Bronchial epithelial cell (primary cell): ENCODE measurements around the gene EIF5A. TPM values are rescaled to one million over a fixed set of nuclear protein-coding genes. Genes with fewer than 3 reads are reported as not detected.

Experiments used
- DNase-seq: peaks from one replicate; pipeline ENCODE4 v3.0.0-alpha.2; 2010; ENCODE audit warnings: low read depth
- FAIRE-seq: peaks from 2 replicates; lab custom pipeline; 2011; peaks lifted over from hg19 to GRCh38; lab: Jason Lieb, UNC
- H3K27me3 ChIP-seq: 2 replicates; pipeline ENCODE4 v1.5.1; 2011; ENCODE audit warnings: low read length; ENCODE audit not compliant: control insufficient read depth, insufficient read depth
- H3K36me3 ChIP-seq: 2 replicates; pipeline ENCODE4 v1.5.1; 2011; ENCODE audit warnings: low read length; ENCODE audit not compliant: control insufficient read depth, insufficient read depth
- H3K4me3 ChIP-seq: 2 replicates; pipeline ENCODE4 v1.5.1; 2011; ENCODE audit warnings: mild to moderate bottlenecking, low read depth, low read length, control low read depth
- CTCF ChIP-seq: IDR thresholded peaks from 2 replicates; pipeline ENCODE4 v1.5.1; 2011; ENCODE audit warnings: mild to moderate bottlenecking, moderate library complexity, low read length, control low read depth, inconsistent platforms; ENCODE audit not compliant: insufficient read depth, severe bottlenecking
- total RNA-seq: library from RNA; depleted of rRNA; stranded (reverse); fragments of >200 nt; gene quantifications from 2 replicates; pipeline ENCODE4 v1.2.1, GENCODE V29; 2014

EIF5A gene
- total RNA-seq, 1 donor from 2014 or later, result 653 TPM

DNA sequence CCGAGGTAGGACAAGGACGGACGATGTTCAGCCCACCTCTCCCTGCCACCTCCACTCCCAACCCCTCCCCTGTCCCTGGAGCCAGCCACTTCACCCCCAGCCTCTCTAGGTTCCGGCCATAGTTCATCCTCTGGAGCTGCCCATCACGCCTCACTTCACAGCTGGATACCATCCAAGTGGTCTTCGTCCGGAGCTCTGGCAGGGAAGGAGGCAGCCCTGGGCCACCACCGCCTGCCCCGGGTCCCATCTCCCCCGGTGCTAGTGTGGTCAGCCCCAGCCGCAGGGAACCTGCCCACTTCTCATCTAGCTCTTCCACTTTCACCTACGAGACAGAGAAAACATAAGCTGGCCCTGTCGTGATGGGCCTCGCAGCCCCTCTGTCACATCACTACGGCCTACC, 14.0 kb downstream of the EIF5A start:
- Histone ChIP-seq H3K4me3 (no peak overlapping the region), H3K27me3 (no peaks in the 10 kb centered on the region), H3K36me3 (peaks cover 46% of the 10 kb centered on the region)
- DNase-seq, result no peak
- no peak for TF ChIP-seq CTCF
- no peak for FAIRE-seq

DNA sequence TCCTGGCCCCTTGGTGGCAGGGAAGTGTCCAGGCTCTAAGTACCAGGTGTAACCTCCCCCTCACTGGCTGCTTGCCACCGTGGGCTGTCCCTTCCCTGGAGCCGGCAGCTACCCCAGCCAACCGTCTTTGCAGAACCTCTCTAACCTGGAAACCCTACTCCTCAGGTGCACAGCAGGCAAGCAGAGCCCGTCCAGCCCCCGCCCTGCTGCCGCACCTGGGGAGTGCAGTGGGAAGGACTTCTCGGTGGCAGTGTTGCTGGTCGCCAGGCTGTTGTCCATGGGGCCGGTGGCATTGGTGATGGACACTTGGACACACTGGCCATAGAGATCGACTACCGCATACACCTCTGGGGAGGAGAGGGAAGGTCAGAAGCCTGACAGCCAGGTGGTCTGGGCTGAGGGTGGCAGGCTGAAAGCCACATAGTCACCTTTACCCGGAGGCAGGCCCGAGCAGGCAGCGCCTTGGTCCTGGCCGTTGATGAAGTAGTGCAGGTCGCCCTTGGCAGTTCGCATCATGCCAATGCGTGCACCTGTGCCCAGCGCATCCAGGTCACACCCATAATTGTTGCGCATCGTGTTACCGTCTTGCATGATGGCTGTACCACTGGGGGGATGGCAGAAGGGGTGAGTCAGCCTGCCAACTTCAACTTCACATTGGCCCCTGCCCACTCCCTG, 15.2 kb downstream of the EIF5A start:
- peak; percentile 55 for FAIRE-seq
- TF ChIP-seq CTCF, result no peak
- peaks cover 48% of the 10 kb centered on the region for H3K36me3 ChIP-seq

GRCh38 chr17:7323731-7324437, 16.5 kb downstream of the EIF5A start:
- no peak for FAIRE-seq
- Histone ChIP-seq H3K27me3 (no peaks in the 10 kb centered on the region), H3K4me3 (no peak overlapping the region), H3K36me3 (peaks cover 44% of the 10 kb centered on the region)
- peak; percentile 97 for TF ChIP-seq CTCF
- DNase-seq, result peak; percentile 30

More for the DNA sequence above, 15.2 kb downstream of the EIF5A start:
- Histone ChIP-seq H3K27me3 (no peaks in the 10 kb centered on the region), H3K4me3 (no peak overlapping the region)
- DNase-seq, result no peak

DNA sequence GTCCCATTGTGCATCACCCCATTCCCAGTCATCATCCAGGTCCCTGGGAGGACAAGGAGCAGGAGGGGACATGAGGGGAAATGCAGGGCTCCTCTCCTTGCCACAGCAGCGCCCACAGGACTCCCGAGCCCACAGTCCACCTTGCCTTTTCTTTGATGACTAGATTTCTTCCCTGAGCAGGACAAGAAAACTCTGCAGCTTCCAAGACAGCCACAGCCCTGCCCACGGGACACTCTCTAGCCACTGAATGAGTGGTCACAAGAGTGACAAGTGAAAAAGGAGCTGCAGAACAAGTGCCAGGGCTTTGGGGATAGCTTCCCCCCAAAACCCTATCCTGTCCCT, 17.0 kb downstream of the EIF5A start:
- H3K36me3 ChIP-seq, result peaks cover 44% of the 10 kb centered on the region
- H3K4me3 ChIP-seq, result no peak overlapping the region
- no peaks in the 10 kb centered on the region for H3K27me3 ChIP-seq
- no peak for DNase-seq
- TF ChIP-seq CTCF, result no peak
- no peak for FAIRE-seq

DNA sequence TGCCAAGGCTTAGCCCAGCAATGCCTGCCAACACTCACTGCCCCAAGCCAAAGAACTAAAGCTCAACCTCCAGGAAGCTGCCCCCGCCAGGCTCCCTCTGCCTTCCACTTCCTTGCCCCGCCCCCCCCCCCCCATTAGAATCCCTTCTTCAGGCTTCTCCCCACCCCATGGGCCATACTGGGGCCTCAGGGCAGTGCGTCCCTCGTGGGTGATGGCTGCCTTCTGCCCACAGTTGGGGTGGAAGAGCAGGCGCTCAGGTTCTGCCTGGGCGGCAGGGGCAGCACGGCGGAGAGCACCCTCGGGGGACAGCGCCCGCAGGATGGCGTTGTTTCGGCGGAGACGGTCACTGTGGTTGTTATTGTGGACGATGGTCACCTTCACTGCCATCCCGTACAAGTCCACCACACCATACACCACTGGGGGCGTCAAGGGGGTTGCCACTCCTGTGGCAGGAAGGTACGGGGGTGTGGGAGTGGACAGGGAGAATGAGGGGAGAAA, 17.7 kb downstream of the EIF5A start:
- no peak for TF ChIP-seq CTCF
- Histone ChIP-seq H3K36me3 (peaks cover 44% of the 10 kb centered on the region), H3K4me3 (no peak overlapping the region), H3K27me3 (no peaks in the 10 kb centered on the region)
- no peak for FAIRE-seq
- DNase-seq, result no peak
